ENCODE results near the gene NSMF.

The NSMF gene

DNA sequence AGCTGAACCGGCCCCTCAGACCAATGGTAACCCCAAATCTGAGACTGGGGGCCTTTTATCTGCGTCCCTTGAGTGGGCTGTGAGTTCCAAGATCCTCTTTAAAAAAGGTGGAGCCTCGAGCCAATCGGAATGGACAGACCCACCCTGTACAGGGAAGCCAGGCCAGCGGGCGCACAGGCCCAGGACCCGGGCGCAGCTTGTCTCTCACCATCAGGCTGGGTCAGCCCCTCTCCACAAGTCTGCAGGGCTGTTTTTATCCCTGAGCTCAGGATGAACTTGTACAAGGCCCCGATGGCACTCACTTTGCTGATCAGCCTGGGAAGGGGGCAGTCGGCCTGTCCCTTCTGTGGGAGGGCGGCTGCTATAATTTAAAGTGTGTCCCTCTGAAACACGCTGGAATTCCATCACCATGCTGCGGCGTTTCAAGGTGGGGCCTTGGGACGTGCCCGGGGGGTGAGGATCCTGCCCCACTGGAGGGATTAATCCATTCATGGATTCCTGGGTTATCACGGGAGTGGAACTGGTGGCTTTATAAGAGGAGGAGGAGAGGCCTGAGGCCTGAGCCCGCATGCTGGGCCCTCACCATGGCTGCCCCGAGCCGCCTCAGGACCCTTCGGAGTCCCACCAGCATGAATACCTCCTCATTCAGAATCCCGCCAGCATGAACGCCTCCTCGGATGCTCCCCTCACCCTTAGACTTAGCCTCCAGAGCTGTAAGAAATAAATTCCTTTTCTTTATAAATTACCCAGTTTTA, 50.3 kb downstream of the NSMF start:
- Mint-ChIP-seq H3K27me3 (peaks cover 0 to 4% of the 10 kb centered on the region in 2 donors), H3K9me3 (no peaks in the 10 kb centered on the region), H3K4me1 (peaks cover 13 to 53% of the 10 kb centered on the region in 2 donors), H3K4me3 (no peak overlapping the region), H3K36me3 (peaks cover 4% of the 10 kb centered on the region in 2 donors), H3K27ac (no peak overlapping the region)
- ATAC-seq (replicated peaks), result no peak
- no peak for DNase-seq

DNA sequence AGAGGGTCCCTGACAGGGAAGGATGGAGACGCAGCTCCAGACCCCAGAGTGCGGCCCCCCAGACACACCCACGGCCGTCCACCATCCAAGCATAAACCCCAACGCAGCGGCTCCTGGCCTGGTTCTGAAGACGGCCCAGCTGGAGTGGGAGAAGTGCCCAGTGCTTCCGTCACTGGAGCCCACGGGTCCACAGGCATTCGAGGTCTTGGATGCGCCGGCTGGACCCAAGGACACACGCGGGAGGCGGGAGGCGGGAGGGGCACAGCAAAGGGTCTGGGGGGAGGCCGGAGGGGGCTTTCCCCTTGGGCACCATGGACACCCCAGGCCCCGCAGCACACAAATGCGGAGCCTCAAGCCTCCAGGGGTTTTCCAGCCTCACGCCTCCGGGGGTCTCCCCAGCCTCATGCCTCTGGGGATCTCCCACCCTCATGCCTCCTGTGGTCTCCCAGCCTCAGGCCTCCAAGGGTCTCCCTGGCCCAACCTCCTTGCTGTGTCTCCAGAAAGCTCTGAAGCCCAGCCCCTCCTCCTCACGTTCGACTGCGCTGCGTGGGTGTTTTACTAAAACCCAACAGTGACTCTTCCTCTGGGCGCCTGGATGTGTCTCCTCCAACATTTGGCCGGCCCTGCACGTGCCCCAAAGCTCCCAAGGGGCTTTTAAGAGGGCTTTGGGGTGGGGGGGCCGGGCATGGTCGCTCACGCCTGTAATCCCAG, 51.4 kb downstream of the NSMF start:
- Mint-ChIP-seq H3K27ac (no peak overlapping the region), H3K4me3 (peak overlapping the region; percentile 58 to 69), H3K4me1 (peaks cover 12 to 49% of the 10 kb centered on the region in 2 donors)

DNA sequence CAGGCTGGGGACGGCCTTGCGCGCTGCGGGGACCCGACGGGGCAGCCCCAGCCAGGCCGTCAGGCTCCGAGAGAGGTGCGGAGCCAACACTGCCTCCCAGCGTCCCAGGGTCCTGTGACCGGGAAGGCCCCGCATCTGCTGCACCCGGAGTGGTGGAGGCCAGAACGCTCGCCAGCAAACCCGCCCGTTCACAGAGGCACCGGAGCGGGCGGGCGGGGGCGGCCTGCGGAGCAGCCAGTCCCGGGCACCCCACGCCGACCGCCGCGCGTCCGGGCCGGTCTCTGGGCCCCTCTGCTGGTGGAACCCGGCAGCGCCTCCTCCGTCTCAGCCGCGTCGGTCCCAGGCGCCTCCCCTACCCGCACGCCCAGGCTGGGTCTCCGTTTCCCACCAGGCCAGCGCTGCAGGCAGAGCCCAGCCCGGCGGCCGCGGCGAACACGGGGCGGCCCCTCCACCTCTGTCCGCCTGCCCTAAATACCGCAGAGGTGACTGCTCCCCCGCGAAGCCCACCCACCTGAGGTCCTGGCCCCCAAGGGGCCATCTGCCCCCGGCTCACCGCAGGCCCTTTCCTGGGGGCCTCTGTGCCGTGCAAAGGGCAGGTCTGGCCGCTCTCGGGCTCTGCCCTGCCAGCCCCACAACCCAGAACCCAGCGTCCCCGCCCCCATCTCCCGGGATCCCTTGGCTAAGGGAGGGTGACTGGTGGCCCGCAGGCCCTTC, 52.1 kb downstream of the NSMF start:
- ATAC-seq (replicated peaks) (peak; percentile 85 to 89), DNase-seq (peak; percentile 60)
- Mint-ChIP-seq H3K4me1 (peaks cover 14 to 53% of the 10 kb centered on the region in 2 donors), H3K9me3 (peaks cover 7 to 8% of the 10 kb centered on the region in 2 donors), H3K4me3 (peak overlapping the region; percentile 39 to 69), H3K27ac (no peak overlapping the region), H3K36me3 (peaks cover 14 to 18% of the 10 kb centered on the region in 2 donors), H3K27me3 (peaks cover 0 to 4% of the 10 kb centered on the region in 2 donors)

More for the DNA sequence above, 51.4 kb downstream of the NSMF start:
- H3K27me3 Mint-ChIP-seq, result peaks cover 0 to 4% of the 10 kb centered on the region in 2 donors
- H3K36me3 Mint-ChIP-seq, result peaks cover 7 to 11% of the 10 kb centered on the region in 2 donors
- ATAC-seq (replicated peaks) (no peak), DNase-seq (no peak)
- peaks cover under 1% of the 10 kb centered on the region in 2 donors for H3K9me3 Mint-ChIP-seq

DNA sequence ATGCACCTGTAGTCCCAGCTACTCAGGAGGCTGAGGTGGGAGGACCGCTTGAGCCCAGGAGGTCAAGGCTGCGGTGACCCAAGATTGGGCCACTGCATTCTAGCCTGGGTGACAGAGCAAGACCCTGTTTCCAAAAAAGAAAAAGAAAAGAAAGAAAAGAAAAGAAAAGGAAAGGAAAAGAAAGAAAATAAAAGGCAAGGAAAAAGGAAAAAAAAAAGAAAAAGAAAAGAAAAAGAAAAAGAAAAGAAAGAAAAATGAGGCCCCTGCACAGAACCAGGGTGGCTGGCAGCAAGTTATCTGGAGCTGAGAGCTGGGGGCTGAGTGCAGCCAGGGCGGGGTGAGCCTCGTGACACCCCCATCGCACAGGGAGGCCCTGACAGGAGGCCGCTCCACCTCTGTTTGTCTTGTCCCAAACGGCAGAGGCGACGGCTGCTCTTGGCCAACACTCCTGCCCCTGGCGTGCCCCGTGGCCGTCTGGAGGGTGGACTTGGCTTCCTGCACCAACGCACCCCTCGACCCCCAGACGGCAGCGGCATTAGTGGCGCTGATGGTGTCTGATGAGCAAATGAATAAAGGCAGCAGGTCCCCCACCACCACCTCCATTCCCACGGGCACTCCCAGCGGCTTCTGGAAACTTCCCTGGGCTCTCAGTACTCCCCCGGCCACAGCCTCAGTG, 52.9 kb downstream of the NSMF start:
- peaks cover 12 to 45% of the 10 kb centered on the region in 2 donors for H3K4me1 Mint-ChIP-seq
- peak overlapping the region in 1 of 2 donors; percentile 79 for H3K4me3 Mint-ChIP-seq
- H3K9me3 Mint-ChIP-seq, result peaks cover 7 to 8% of the 10 kb centered on the region in 2 donors
- H3K27ac Mint-ChIP-seq, result peak overlapping the region; percentile 72
- ATAC-seq (replicated peaks), result no peak
- peaks cover 0 to 4% of the 10 kb centered on the region in 2 donors for H3K27me3 Mint-ChIP-seq
- DNase-seq, result no peak
- peaks cover 16 to 21% of the 10 kb centered on the region in 2 donors for H3K36me3 Mint-ChIP-seq

DNA sequence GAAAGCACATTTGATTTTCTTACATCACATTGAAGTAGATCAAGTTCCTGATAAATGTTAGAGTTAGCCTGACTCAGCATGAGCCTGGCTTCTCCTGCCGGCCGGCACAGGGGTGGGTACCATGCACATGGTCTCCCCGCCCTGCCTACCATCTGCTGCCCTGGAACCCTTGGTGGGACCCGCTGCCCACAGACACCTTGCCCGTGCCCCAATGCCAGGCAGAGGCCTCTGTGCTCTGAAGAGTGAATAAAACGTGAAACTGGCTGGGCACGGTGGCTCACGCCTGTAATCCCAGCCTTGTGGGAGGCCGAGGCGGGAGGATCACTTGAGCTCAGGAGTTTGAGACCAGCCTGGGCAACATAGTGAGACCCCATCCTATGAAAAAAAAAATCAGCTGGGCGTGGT, 53.5 kb downstream of the NSMF start:
- Mint-ChIP-seq H3K27ac (no peak overlapping the region), H3K4me1 (peaks cover 13 to 41% of the 10 kb centered on the region in 2 donors), H3K36me3 (peaks cover 16 to 21% of the 10 kb centered on the region in 2 donors), H3K4me3 (peak overlapping the region in 1 of 2 donors; percentile 79), H3K27me3 (peaks cover 0 to 4% of the 10 kb centered on the region in 2 donors), H3K9me3 (peaks cover 7 to 8% of the 10 kb centered on the region in 2 donors)
- DNase-seq (no peak), ATAC-seq (replicated peaks) (no peak)

DNA sequence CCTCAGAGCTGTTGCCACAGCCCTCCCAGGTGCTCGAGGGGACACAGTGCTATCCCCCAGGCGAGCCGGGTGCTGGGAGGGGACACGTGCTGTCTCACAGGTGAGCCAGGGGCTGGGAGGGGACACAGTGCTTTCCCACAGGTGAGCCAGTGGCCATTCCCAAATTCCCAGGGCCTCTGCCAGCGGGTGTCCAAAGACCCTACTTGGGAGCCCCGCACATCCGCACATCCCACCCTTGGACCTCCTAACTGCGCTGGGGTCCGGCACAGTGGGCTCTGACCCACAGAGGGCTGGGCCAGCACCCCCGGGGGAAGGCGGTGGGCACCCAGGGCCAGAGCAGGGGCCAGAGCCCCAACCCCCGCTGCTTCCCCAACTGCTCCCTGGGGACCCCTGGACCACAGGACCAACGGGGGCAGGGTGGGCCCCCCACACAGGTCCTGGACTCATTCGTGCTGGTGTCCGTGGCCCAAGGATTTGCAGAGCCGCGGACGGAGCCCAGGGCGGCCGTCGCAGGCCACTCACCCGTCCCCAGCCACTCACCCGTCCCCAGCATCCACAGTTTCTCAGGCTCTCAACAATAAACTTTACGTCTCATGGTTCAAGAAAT, 54.1 kb downstream of the NSMF start:
- H3K9me3 Mint-ChIP-seq, result peaks cover 8 to 10% of the 10 kb centered on the region in 2 donors
- H3K36me3 Mint-ChIP-seq, result peaks cover 16 to 24% of the 10 kb centered on the region in 2 donors
- ATAC-seq (replicated peaks) (no peak), DNase-seq (no peak)
- H3K4me1 Mint-ChIP-seq, result peaks cover 14 to 43% of the 10 kb centered on the region in 2 donors
- H3K27me3 Mint-ChIP-seq, result peaks cover 0 to 4% of the 10 kb centered on the region in 2 donors
- H3K4me3 Mint-ChIP-seq, result no peak overlapping the region
- no peak overlapping the region for H3K27ac Mint-ChIP-seq

DNA sequence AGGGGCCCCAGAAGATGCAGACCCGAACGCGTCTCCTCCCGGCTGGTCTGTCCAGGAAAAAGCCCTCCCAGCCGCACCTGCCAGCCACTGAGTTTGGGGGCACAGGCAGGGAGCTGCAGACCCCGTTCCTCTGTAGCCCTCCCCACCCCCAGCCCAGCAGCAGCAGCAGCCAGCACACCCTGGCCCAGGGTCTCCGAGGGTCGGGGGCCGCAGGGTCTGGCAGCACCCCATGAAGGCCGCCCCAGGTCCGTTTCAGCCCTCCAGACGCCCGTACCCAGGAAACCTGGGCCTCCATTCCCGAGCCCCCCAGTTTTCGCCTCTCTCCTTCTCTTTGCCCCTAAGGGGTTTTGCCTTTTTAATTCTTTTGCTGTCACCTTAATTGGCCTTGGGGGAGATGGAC, 55.9 kb downstream of the NSMF start:
- peaks cover 20 to 53% of the 10 kb centered on the region in 2 donors for H3K4me1 Mint-ChIP-seq
- no peak for ATAC-seq (replicated peaks)

DNA sequence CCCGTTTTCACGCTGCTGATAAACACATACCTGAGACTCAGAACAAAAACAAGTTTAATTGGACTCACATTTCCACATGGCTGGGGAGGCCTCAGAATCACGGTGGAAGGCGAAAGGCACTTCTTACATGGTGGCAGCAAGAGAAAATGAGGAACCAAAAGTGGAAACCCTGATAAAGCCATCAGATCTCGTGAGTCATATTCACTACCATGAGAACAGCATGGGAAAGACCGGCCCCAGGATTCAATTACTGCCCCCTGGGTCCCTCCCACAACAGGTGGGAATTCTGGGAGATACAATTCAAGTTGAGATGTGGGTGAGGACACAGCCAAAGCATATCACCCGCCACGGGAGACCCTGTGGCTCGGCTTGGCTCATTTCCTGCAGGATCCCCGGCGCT, 56.4 kb downstream of the NSMF start:
- H3K36me3 Mint-ChIP-seq, result peaks cover 16 to 32% of the 10 kb centered on the region in 2 donors
- H3K27me3 Mint-ChIP-seq, result no peaks in the 10 kb centered on the region
- peak overlapping the region; percentile 39 for H3K27ac Mint-ChIP-seq
- peak overlapping the region in 1 of 2 donors; percentile 2 for H3K4me3 Mint-ChIP-seq
- H3K9me3 Mint-ChIP-seq, result peaks cover 8 to 10% of the 10 kb centered on the region in 2 donors
- ATAC-seq (replicated peaks) (no peak), DNase-seq (no peak)
- peaks cover 18 to 48% of the 10 kb centered on the region in 2 donors for H3K4me1 Mint-ChIP-seq

More for the DNA sequence above, 55.9 kb downstream of the NSMF start:
- no peak for DNase-seq
- H3K4me3 Mint-ChIP-seq, result no peak overlapping the region
- peaks cover 0 to 4% of the 10 kb centered on the region in 2 donors for H3K27me3 Mint-ChIP-seq
- peaks cover 8 to 10% of the 10 kb centered on the region in 2 donors for H3K9me3 Mint-ChIP-seq
- no peak overlapping the region for H3K27ac Mint-ChIP-seq
- peaks cover 16 to 32% of the 10 kb centered on the region in 2 donors for H3K36me3 Mint-ChIP-seq

DNA sequence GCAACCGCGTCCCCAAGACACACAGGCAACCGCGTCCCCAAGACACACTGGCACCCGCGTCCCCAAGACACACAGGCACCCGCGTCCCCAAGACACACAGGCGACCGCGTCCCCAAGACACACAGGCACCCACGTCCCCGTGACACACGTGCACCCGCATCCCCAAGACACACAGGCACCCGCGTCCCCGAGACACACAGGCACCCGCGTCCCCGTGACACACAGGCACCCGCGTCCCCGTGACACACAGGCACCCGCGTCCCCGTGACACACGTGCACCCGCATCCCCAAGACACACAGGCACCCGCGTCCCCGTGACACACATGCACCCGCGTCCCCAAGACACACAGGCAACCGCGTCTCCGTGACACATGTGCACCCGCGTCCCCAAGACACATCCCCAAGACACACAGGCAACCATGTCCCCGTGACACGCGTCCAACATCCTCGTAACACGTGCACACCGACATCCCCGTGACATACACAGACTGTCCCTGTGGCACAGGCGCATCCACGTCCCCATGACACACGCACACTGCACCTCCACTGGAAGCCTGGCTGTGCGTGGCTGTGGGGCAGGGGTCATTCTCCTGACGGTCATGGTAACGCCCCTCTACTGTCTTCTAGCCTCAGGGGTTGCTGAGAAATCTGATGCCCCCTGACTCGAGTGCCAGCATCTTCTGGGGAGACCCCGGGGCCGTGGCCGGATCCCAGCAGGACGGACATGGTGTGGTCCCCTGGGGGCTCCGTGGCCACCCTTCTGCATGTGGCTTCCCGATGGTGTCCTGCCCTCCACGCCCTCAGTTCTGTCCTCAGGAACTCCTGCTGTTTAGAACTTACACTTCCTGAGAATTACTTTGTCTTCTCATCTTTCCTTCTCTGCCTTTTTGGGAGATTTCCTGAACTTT, 60.3 kb downstream of the NSMF start:
- peaks cover 21 to 39% of the 10 kb centered on the region in 2 donors for H3K4me1 Mint-ChIP-seq
- H3K4me3 Mint-ChIP-seq, result no peak overlapping the region
- H3K9me3 Mint-ChIP-seq, result peaks cover 10% of the 10 kb centered on the region in 2 donors
- H3K27ac Mint-ChIP-seq, result no peak overlapping the region
- no peaks in the 10 kb centered on the region for H3K27me3 Mint-ChIP-seq
- ATAC-seq (replicated peaks) (no peak), DNase-seq (no peak)
- peaks cover 19 to 33% of the 10 kb centered on the region in 2 donors for H3K36me3 Mint-ChIP-seq

DNA sequence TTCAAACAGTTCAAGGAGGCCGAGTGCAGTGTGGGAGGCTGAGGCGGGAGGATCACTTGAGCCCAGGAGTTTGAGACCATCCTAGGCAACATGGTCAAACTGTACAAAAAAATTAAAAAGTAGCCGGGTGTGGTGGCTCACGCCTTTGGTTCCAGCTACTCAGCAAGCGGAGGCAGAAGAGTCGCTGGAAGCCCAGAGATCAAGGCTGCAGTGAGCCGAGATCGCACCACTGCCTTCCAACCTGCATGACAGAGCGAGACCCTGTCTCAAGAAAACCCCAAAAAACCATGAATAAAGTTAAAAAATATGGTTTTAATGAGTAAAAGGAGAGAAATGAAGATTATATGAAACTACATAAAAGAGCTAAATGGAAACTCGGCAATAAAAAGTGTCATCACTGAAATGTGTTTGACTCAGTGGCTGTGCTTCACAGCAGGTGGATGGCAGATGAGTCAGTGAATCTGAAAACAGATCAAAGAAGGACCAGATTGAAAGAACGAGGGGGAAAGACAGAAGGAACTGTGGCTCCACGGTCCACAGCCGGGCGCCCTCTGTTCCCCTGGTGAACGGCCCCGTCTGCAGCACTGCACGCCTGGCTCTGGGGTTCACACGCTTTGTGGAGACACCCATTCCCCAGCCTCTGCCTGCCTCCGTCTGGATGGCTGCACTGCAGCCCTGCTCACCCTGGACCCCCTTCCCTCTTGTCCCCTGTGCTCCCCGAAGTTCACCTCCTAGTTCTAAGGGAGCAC, 61.3 kb downstream of the NSMF start:
- Mint-ChIP-seq H3K27me3 (no peaks in the 10 kb centered on the region), H3K4me3 (no peak overlapping the region), H3K9me3 (peaks cover 10% of the 10 kb centered on the region in 2 donors), H3K27ac (no peak overlapping the region), H3K4me1 (peaks cover 19 to 33% of the 10 kb centered on the region in 2 donors), H3K36me3 (peaks cover 17 to 27% of the 10 kb centered on the region in 2 donors)
- DNase-seq (no peak), ATAC-seq (replicated peaks) (peak in 1 of 2 donors; percentile 29)
